H7 (cell line): ENCODE results near the gene PTPRG. TPM values are rescaled to one million over a fixed set of nuclear protein-coding genes. Genes with fewer than 3 reads are reported as not detected.

ENCODE experiments used
- DNase-seq: peaks from one replicate; pipeline ENCODE4 v3.0.0; 2012
- H3K27me3 ChIP-seq: 2 replicates; pipeline ENCODE4 v1.6.0; 2011; ENCODE audit warnings: mild to moderate bottlenecking, low read length; ENCODE audit not compliant: control insufficient read depth, insufficient read depth
- H3K36me3 ChIP-seq: replicated peaks from 2 replicates; pipeline ENCODE4 v1.5.1; 2011; ENCODE audit warnings: low read length; ENCODE audit not compliant: control insufficient read depth, insufficient read depth
- H3K4me3 ChIP-seq: 2 replicates; pipeline ENCODE4 v1.5.1; 2011; ENCODE audit warnings: low read depth, mild to moderate bottlenecking, control low read depth, low read length, moderate library complexity; ENCODE audit not compliant: insufficient read depth
- total RNA-seq: library from RNA; depleted of rRNA; stranded (reverse); fragments of >200 nt; shearing (Covaris generic); gene quantifications from 2 replicates; pipeline ENCODE4 v1.2.3, GENCODE V29; 2014

The PTPRG gene
- total RNA-seq, 1 experiment from 2014 or later: 54.4 TPM

DNA sequence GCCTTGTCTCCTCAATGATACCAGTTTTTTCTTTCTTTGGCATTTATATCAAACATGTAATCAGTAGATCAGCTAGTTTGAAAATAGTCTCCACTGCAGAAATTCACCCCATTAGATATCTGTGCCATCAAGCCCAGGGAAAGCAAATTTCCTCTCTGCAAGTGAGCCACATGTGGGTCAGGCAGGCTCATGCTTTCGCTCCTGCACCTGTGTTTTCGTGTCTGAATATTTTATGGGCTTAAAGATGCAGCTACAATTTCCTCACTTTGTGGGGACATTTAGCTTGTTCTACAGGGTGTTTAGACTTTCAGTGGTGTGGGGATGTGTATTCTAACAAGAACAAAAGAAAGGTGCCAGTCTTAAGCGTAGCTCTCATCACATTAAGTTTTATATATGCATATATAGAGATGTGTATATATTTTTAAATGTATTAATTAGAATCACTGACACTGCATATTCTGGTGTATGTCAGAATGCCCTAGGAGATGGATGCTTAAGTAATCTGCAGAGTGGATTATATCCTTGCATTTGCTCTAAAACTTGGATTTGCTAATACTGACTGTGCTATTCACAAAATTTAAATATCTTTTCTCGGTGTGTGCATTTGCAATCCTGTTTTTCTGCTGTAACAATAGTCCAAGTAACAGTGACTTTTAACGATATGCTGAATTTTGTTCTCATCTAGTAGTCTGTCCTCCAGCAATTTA lies 372.6 kb downstream of the PTPRG start:
- H3K27me3 ChIP-seq: no peaks in the 10 kb centered on the region
- no peak overlapping the region for H3K4me3 ChIP-seq
- no peak for DNase-seq
- no peaks in the 10 kb centered on the region for H3K36me3 ChIP-seq

DNA sequence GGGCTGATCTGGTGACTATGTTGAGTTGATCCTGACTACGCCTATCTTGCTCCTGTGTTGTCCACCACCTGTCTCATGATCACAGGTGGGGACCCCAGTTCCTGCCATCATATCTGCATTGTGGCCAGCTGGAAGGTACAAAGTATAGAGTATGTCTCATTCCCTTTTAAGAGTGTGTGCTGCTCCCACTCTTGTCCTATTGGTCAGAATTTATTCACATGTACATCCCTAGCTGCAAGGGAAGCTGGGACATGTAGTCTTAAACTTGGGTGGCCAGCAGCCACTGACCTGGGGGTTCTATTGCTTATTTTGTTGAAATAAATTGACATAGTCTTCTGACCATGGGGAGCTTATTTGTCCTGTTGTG lies 373.1 kb downstream of the PTPRG start:
- no peak for DNase-seq
- Histone ChIP-seq H3K27me3 (no peaks in the 10 kb centered on the region), H3K36me3 (no peaks in the 10 kb centered on the region), H3K4me3 (no peak overlapping the region)

- DNase-seq: no peak
Observed at GRCh38 chr3:61935814-61936213, 374.4 kb downstream of the PTPRG start.

GRCh38 chr3:61936344-61936937 lies 375.1 kb downstream of the PTPRG start:
- no peaks in the 10 kb centered on the region for H3K36me3 ChIP-seq
- H3K4me3 ChIP-seq: no peak overlapping the region
- no peaks in the 10 kb centered on the region for H3K27me3 ChIP-seq
- peak; percentile 47 for DNase-seq

More at GRCh38 chr3:61935814-61936213, 374.4 kb downstream of the PTPRG start:
- H3K36me3 ChIP-seq: no peaks in the 10 kb centered on the region
- no peak overlapping the region for H3K4me3 ChIP-seq
- H3K27me3 ChIP-seq: no peaks in the 10 kb centered on the region

- Histone ChIP-seq H3K36me3 (no peaks in the 10 kb centered on the region), H3K4me3 (no peak overlapping the region), H3K27me3 (no peaks in the 10 kb centered on the region)
- DNase-seq: no peak
Observed at GRCh38 chr3:61937477-61937876, 376.1 kb downstream of the PTPRG start.

DNA sequence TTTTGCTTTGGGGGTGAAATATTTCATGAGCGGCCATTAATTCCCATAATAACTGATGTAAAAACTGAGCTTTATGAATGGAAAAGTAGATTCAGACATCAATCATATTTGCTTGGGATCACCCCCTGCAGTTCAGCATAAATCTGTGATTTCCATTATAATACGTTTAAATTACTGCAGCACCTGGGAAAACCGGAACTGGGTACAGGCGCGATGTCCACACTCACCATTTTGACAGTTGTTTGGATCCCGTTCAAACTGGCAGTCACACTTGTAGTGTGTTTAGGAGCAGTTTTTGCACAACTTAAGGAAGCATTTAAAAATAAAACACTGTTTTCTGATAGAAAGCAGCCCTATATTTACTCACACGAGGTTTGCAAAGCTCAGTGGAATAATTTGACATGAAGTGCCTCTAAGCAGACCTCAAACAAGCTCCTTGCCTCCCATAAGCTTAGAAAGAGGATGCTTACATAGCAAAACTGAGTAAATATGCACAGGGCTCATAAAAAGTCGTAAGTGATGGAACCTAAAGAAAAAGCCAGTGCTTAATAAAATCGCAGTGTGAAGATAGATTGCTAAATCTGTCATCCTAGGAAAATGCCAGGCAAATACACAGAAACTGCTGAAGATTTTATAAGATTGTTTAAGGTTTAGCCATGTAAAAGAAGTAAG lies 377.6 kb downstream of the PTPRG start:
- no peaks in the 10 kb centered on the region for H3K27me3 ChIP-seq
- H3K36me3 ChIP-seq: no peaks in the 10 kb centered on the region

DNA sequence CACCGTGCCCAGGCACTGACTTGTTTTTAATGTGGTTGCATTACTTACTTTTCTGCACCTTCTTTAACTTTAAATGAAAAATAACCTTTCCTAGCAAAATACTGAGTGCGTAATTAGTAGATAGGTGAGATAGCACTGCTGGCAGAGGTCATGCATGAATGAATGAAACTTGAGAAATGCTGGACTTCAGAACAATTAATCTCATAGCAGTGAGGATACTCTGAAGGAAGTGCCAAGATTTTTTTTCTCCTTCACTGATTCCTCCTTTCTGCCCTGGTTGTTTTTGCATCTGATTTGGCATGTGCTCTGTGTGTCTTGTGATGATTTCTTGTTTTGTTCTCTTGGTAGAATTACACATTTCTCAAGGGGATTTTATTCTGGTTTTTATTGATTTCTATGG lies 378.9 kb downstream of the PTPRG start:
- no peak for DNase-seq
- no peaks in the 10 kb centered on the region for H3K36me3 ChIP-seq
- H3K4me3 ChIP-seq: no peak overlapping the region
- H3K27me3 ChIP-seq: no peaks in the 10 kb centered on the region

More for the DNA sequence above, 377.6 kb downstream of the PTPRG start:
- no peak overlapping the region for H3K4me3 ChIP-seq
- DNase-seq: no peak

- no peak overlapping the region for H3K4me3 ChIP-seq
- H3K36me3 ChIP-seq: no peaks in the 10 kb centered on the region
- DNase-seq: no peak
- H3K27me3 ChIP-seq: no peaks in the 10 kb centered on the region
Observed at GRCh38 chr3:61943975-61944374, 382.6 kb downstream of the PTPRG start.

- no peaks in the 10 kb centered on the region for H3K27me3 ChIP-seq
- DNase-seq: peak; percentile 48
- H3K36me3 ChIP-seq: no peaks in the 10 kb centered on the region
- no peak overlapping the region for H3K4me3 ChIP-seq
Observed at GRCh38 chr3:61944726-61945125, 383.4 kb downstream of the PTPRG start.

DNA sequence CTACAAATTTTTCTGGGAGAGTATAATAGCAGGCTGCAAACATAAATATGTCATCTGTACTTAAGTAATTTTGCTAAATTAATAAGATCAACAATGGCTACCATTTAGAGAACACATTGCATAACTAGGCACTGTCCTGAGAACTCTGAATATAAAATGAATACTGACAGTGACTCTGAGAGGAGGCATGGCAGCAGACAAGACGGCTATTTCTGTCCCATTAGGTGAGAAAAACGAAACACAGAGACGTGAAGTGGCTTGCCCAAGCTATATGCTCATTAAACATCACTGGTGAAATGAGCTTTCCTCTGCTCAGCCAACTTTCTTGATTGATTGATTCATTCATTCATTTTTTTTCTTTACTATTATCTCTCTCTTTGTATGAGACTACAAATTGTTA lies 384.3 kb downstream of the PTPRG start:
- H3K4me3 ChIP-seq: no peak overlapping the region

DNA sequence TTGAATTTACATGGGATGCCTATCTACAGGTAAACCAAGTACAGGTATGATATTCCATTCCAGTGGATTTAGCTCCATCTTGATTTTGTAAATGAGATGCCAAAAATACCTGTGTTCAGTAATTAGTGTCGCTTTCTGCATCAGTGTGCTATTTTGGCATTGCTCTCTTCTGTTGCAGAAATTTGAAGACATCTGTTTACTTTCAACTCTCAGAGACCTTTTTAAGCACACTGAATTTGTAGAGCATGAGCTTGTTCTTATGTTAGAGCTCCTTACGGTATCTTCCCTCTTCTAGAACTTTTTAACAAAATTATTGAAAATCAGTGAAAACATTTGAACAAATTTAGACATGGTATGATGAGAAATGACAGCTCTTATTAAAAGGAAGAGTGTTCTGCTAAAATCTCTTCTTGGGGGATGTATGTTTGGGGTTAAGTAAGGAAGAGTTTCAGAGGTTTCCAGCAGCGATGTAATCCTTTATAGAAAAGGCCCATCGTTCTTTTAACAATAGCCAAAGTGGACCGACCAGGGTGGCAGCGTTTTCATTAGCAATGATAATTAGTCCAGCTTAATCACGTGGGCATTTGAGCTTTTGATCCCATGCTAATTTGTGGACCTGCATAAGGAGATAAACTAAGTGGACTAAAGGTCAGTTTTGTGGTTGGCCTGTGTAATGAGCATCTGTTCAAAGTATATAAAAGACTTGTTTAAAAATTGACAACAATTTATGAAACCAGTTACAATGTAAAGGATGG lies 385.4 kb downstream of the PTPRG start:
- no peak overlapping the region for H3K4me3 ChIP-seq
- DNase-seq: peak; percentile 31
- no peaks in the 10 kb centered on the region for H3K27me3 ChIP-seq
- no peaks in the 10 kb centered on the region for H3K36me3 ChIP-seq

More for the DNA sequence above, 384.3 kb downstream of the PTPRG start:
- DNase-seq: no peak
- Histone ChIP-seq H3K27me3 (no peaks in the 10 kb centered on the region), H3K36me3 (no peaks in the 10 kb centered on the region)

DNA sequence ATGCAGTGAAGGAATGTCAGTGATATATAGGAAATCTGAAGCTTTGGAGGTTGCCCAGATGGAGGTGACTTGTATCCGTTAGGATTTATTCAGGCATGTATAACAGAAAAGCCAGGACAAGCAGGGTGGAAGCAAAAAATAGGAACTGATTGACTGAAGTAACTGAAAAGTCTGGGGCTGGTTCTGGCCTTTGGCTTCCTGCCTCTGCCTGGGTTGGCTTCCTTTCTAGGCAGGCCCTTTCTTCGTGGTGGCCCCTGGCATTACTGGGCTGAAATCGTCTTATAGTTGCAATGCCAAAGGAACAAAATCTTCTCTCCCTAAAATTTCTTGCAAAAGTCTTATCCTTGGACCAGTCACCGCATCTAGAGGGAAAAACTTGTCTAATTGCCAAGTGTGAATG lies 386.1 kb downstream of the PTPRG start:
- DNase-seq: no peak
- no peak overlapping the region for H3K4me3 ChIP-seq
- no peaks in the 10 kb centered on the region for H3K27me3 ChIP-seq
- no peaks in the 10 kb centered on the region for H3K36me3 ChIP-seq

GRCh38 chr3:61948699-61949305 lies 387.4 kb downstream of the PTPRG start:
- no peaks in the 10 kb centered on the region for H3K36me3 ChIP-seq
- H3K4me3 ChIP-seq: no peak overlapping the region
- no peak for DNase-seq
- H3K27me3 ChIP-seq: no peaks in the 10 kb centered on the region

DNA sequence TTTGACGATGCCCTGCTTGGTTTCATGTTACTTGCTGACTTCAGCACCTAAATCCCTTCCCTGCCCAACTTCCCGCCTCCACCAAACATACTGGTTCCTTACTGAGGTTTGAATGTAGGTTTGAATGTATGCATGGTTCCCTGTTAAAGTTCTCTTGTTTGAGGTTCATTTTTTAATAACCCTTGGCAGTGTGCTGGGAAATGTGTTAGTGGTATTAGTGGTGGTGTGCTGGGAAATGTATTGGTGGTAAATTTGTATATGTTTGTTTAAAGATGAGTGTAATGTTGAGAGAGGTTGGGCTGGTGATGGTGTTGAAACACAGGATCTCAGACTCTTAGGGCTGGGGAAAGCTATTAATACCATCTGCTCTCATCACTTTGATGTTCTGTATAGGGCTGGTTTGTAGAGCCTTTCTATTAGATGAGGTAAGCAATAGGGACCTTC lies 392.7 kb downstream of the PTPRG start:
- Histone ChIP-seq H3K36me3 (no peaks in the 10 kb centered on the region), H3K4me3 (no peak overlapping the region), H3K27me3 (no peaks in the 10 kb centered on the region)
- DNase-seq: no peak
